Testis (tissue), 3 donors: ENCODE results near the gene CTSW. TPM values are rescaled to one million over a fixed set of nuclear protein-coding genes. Genes with fewer than 3 reads are reported as not detected.

Source experiments
- DNase-seq: peaks from one replicate; pipeline ENCODE4 v3.0.0-alpha.2; 2019
- H3K27ac ChIP-seq, 2 donors: fragments of 200-600 bp; sonication (generic); one replicate each; pipeline ENCODE4 v1.5.1; 2019
- H3K27me3 ChIP-seq: fragments of 200-600 bp; sonication (generic); one replicate; pipeline ENCODE4 v1.5.1; 2019
- H3K36me3 ChIP-seq: fragments of 200-600 bp; sonication (generic); one replicate; pipeline ENCODE4 v1.5.1; 2017; ENCODE audit warnings: low read depth; ENCODE audit errors: missing control alignments
- H3K4me1 ChIP-seq: fragments of 200-600 bp; sonication (generic); one replicate; pipeline ENCODE4 v1.5.1; 2019
- H3K4me3 ChIP-seq, 2 donors: fragments of 200-600 bp; sonication (generic); one replicate each; pipeline ENCODE4 v1.5.1; 2017 to 2019
- H3K9me3 ChIP-seq: fragments of 200-600 bp; sonication (generic); one replicate; pipeline ENCODE4 v1.5.1; 2017
- POLR2A ChIP-seq: fragments of 450-650 bp; IDR thresholded peaks from one replicate; pipeline ENCODE4 v1.6.1; 2017; ENCODE audit warnings: antibody characterized with exemption, mild to moderate bottlenecking, moderate library complexity
- WGBS, 2 donors: methylation state at CpG; one replicate each; pipeline ENCODE4 v1.1.5; 2018; 5-methylcytosine and 5-hydroxymethylcytosine counted together
- intact Hi-C: fragments of 100-400 bp; cut with DNase I; formaldehyde crosslinking; loops from one replicate; pipeline ENCODE4 v1.15.1; 2023; ENCODE audit warnings: low total_unique reads
- polyA plus RNA-seq: library from polyadenylated mRNA; stranded (reverse); fragments of 350-450 nt; fragmentation: Illumina TruSeq; extraction: RNeasy Lipid Tissue Mini Kit (QIAGEN cat#74804); gene quantifications from one replicate; pipeline ENCODE4 v1.2.3, GENCODE V29; 2014; ENCODE audit warnings: low read depth, low replicate concordance; ENCODE audit not compliant: insufficient read depth
- total RNA-seq, 2 donors: library from RNA; depleted of rRNA; stranded (reverse); fragments of >200 nt; gene quantifications; one replicate each; pipeline ENCODE4 v1.2.3, GENCODE V29; 2016
- TF ChIP-seq, protein P1 (sequence below), 3 experiments: fragments of 450-650 bp in 2 of 3; fragments of 200-600 bp in 1 of 3; sonication (generic) in 1 of 3; IDR thresholded peaks; one replicate each; pipeline ENCODE4 v1.5.1; 2016 to 2019; ENCODE audit warnings: antibody characterized with exemption in 3 of 3, mild to moderate bottlenecking in 2 of 3, moderate library complexity in 1 of 3

The CTSW gene
- total and polyA plus RNA-seq, 3 donors from 2014 or later = 0.71 to 4.4 (median 2.7) TPM

DNA sequence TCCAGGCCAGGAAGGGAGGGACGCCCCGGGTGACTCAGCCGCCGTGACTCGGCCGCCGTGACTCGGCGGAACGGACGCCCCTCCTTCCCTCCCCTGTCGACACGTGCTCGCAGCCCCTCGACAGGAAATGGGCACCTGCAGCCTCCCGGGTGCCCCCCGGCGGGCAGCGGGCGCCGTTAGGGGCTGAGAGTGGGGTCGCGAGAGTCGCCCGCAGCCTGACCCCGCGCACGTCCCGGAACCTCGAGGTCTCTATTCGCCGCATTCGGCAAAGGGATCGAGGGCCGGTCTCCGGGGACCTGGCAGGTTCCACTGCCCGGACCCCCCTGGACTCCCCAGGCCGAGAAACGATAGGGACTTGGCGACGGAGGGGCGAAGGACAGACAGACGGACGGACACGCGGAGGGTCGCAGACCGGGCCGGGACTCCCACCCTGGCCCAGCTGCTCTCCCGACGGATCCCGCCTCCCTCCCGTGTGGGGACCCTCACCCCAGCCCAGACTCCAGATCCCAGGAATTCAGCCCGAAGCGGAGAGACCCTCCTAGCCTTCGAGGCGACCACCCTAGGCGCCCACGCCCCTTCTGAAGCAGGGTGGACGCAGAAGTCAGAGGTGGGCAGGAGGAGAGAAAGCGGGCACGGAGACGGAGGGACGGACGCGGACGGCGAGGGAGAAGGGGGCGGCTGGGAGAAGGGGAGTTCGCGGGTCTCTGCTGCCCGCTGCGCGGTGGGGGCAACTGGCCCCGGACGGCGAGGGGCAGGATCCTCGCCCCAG is 19.9 kb downstream of the CTSW start:
- intact Hi-C loops = no loop called here
- TF ChIP-seq POLR2A = no peak
- TF ChIP-seq, protein P1, sequence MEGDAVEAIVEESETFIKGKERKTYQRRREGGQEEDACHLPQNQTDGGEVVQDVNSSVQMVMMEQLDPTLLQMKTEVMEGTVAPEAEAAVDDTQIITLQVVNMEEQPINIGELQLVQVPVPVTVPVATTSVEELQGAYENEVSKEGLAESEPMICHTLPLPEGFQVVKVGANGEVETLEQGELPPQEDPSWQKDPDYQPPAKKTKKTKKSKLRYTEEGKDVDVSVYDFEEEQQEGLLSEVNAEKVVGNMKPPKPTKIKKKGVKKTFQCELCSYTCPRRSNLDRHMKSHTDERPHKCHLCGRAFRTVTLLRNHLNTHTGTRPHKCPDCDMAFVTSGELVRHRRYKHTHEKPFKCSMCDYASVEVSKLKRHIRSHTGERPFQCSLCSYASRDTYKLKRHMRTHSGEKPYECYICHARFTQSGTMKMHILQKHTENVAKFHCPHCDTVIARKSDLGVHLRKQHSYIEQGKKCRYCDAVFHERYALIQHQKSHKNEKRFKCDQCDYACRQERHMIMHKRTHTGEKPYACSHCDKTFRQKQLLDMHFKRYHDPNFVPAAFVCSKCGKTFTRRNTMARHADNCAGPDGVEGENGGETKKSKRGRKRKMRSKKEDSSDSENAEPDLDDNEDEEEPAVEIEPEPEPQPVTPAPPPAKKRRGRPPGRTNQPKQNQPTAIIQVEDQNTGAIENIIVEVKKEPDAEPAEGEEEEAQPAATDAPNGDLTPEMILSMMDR (IDR thresholded peaks at IDR 0.05) = no peak
- H3K9me3 ChIP-seq = no peaks in the 10 kb centered on the region
- H3K4me1 ChIP-seq = peaks cover 8% of the 10 kb centered on the region
- H3K27ac ChIP-seq = no peak overlapping the region
- WGBS, 2 donors = 2% methylated on average over 50 of the region's 78 CpGs; no CpG with 5 or more reads in 1 of the 2 donors
- DNase-seq = no peak
- H3K4me3 ChIP-seq = peak overlapping the region; percentile 43 to 52
- no peaks in the 10 kb centered on the region for H3K27me3 ChIP-seq
- no peaks in the 10 kb centered on the region for H3K36me3 ChIP-seq

DNA sequence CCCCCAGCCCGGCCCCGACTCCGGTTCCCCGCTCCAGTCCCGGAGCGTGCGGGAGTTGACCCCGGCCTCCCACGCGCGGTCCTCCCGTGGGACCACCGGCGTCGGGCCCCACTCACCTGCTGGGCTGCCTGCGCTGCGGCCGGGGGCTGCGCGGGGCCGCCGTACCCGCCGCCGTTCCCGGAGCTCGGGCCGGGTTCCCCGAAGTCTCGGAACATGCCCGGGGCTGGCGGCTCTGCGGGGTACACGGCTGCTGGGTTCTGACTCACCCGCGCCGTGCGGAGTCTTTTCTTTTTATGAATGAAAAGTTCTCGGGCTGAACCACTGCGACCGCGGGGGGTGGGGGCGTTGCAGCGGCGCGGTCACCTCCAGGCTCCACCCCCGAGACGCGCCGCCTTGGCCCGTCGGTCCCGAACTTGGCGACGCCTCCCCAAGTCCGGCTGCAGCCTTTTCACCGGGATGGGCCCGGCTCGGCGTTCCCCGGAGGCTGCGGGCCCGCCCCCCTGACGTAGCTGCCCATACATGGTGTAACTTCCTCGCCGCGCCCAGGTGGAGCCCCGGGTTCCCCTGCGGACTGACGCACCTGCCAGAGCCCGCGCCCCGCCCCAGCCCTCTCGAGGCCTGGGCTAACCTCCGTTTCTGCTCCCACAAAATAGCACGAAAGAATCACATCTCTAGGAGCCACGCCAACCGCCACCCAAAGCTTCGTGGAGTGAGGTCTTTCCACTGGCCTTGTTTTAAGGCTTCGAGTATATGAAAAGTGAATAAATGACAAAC is 20.7 kb downstream of the CTSW start, which contains the start of gene FOSL1:
FOSL1 (minus strand) TSS at position 264 of the 774 bp plus-strand sequence; CDS start at position 215, 49 bp downstream.
- Histone ChIP-seq H3K36me3 (no peaks in the 10 kb centered on the region), H3K4me1 (peaks cover 8% of the 10 kb centered on the region), H3K4me3 (peak within 1 kb of the TSS; percentile 43 to 52), H3K27me3 (no peaks in the 10 kb centered on the region), H3K27ac (no peak within 1 kb of the TSS), H3K9me3 (no peaks in the 10 kb centered on the region)
- intact Hi-C loops = no loop called here
- TF ChIP-seq POLR2A = no peak
- TF ChIP-seq, protein P1 (IDR thresholded peaks at IDR 0.05) = no peak
- WGBS, 2 donors = 5 to 10% methylated on average over 14 to 36 of the region's 80 CpGs
- DNase-seq = peak; percentile 87

DNA sequence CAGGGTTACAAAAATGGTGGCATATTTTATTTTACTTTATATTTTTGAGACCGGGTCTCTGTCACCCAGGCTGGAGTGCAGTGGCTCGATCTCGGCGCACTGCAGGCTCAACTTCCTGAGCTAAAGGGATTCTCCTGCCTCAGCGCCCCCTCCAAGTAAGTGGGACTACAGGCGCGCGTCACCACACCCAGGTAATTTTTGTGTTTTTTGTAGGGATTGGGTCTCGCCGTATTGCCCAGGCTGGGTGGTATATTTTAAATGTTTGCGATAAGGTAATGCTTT is 21.2 kb downstream of the CTSW start:
- Histone ChIP-seq H3K4me1 (peaks cover 8% of the 10 kb centered on the region), H3K36me3 (no peaks in the 10 kb centered on the region), H3K27me3 (no peaks in the 10 kb centered on the region), H3K9me3 (no peaks in the 10 kb centered on the region), H3K27ac (no peak overlapping the region), H3K4me3 (peak overlapping the region; percentile 43 to 52)
- no peak for TF ChIP-seq POLR2A
- TF ChIP-seq, protein P1 (IDR thresholded peaks at IDR 0.05) = no peak
- DNase-seq = no peak
- intact Hi-C loops = no loop called here
- WGBS, 2 donors = 64 to 70% methylated on average over 11 of the region's 11 CpGs

DNA sequence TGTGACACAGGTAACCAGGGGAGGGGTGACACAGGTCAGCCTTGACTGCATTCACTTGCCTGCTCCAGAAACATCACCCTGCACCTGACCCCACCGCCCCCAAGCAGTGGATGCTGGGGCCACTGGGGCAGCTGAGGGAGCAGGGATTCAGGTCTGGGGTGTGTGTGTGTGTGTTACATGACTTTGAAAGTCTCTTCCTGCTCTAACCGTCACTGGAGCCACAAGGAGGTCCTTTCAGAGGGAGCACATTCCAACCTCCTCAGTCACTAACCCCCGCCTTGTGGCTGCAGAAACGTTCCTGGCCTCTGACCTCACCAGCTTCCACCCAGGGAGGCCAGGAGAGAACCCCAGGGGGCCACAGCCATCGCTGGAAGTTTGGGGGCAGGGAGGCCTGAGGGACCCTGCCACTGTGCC is 23.4 kb downstream of the CTSW start:
- H3K4me1 ChIP-seq = peaks cover 8% of the 10 kb centered on the region
- H3K27ac ChIP-seq = no peak overlapping the region
- no peaks in the 10 kb centered on the region for H3K36me3 ChIP-seq
- WGBS, 2 donors = 51 to 57% methylated on average over 3 to 4 of the region's 5 CpGs
- no peaks in the 10 kb centered on the region for H3K9me3 ChIP-seq
- intact Hi-C loops = no loop called here
- no peak overlapping the region for H3K4me3 ChIP-seq
- no peaks in the 10 kb centered on the region for H3K27me3 ChIP-seq
- DNase-seq = no peak
- TF ChIP-seq, protein P1 (IDR thresholded peaks at IDR 0.05) = no peak
- TF ChIP-seq POLR2A = no peak
